Cardiac fibroblast (primary cell): ENCODE data around the gene ZBTB20.

ENCODE experiments used
- DNase-seq, 2 donors: peaks; one replicate each; pipeline versions ENCODE4 v3.0.0 to v3.0.0-alpha.2; 2010; ENCODE audit warnings: low read depth in 2 of 2
- H3K4me3 ChIP-seq, 2 donors: replicated peaks in 1 of 2; 1 replicate in 1 of 2; 2 replicates in 1 of 2; pipeline ENCODE4 v1.5.1; 2011; ENCODE audit warnings: low read depth in 2 of 2, low read length in 2 of 2, mild to moderate bottlenecking in 2 of 2, moderate library complexity in 1 of 2
- TF ChIP-seq, protein P1 (sequence below): IDR thresholded peaks from one replicate; pipeline ENCODE4 v1.5.1; 2011; ENCODE audit warnings: low read depth, mild to moderate bottlenecking, low read length, inconsistent platforms

The ZBTB20 gene

DNA sequence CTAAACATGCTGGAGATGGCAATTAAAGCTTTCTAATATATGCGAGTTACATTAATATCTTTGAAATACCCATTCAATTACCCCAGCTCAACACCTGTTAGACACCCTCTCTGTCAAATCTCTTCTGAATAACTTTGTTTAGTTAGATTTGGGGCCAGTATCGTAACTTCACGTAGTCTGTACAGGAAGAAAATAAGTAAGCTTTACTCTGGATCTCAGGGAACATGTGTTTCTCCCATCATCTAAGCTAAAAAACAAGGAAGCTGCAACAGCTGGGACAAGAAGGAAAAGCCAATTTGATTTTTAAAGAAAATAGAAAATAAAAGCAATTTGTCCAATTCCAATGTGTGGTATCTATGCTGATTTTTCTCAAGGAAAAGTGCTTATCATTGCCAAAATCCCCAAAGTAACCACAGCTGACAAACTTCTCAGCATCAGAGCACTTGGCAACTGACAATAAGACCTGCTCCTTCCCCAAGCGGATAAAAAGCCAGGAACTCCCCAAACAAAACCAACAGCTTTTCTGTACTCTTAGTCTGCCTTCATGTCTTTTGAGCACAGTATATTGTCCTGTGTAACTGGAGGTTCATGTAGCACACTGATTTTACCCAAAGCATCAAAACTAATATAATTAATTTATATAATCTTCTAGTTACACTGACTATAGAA, 279.1 kb downstream of the ZBTB20 start:
- TF ChIP-seq, protein P1, sequence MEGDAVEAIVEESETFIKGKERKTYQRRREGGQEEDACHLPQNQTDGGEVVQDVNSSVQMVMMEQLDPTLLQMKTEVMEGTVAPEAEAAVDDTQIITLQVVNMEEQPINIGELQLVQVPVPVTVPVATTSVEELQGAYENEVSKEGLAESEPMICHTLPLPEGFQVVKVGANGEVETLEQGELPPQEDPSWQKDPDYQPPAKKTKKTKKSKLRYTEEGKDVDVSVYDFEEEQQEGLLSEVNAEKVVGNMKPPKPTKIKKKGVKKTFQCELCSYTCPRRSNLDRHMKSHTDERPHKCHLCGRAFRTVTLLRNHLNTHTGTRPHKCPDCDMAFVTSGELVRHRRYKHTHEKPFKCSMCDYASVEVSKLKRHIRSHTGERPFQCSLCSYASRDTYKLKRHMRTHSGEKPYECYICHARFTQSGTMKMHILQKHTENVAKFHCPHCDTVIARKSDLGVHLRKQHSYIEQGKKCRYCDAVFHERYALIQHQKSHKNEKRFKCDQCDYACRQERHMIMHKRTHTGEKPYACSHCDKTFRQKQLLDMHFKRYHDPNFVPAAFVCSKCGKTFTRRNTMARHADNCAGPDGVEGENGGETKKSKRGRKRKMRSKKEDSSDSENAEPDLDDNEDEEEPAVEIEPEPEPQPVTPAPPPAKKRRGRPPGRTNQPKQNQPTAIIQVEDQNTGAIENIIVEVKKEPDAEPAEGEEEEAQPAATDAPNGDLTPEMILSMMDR: no peak
- no peak for DNase-seq
- H3K4me3 ChIP-seq: no peak overlapping the region

DNA sequence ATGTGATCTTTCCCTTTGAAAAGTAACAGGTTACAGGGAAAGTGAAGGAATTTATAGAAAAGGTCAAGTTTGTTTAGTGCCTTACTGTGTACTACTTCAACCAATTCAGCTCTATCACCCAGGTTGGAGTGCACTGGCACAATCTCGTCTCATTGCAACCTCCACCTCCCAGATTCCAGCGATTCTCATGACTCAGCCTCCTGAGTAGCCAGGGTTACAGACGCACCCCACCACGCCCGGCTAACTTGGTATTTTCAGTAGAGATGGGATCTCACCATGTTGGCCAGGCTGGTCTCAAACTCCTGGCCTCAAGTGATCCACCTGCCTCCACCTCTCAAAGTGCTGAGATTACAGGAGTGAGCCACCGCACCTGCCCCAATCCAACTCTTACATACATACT, 279.7 kb downstream of the ZBTB20 start:
- H3K4me3 ChIP-seq: no peak overlapping the region
- DNase-seq: no peak
- TF ChIP-seq, protein P1: no peak

DNA sequence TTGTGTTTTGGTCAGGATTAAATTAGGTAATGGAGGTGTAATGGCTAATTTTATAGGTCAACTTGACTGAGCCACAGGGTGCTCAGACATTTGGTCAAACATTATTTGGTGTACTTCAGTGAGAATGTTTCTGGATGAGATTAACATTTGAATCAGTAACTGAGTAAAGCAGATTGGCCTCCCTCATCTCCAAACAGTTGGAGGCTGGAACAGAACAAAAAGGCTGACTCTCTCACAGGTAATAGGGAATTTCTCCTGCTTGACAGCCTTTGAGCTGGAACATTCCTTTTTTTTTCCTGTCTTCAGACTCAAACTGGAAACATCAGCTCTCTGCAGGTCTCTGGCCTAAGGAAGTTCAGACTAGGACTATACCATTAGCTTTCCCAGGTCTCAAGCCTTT, 280.7 kb downstream of the ZBTB20 start:
- TF ChIP-seq, protein P1: no peak
- no peak overlapping the region for H3K4me3 ChIP-seq
- DNase-seq: no peak

DNA sequence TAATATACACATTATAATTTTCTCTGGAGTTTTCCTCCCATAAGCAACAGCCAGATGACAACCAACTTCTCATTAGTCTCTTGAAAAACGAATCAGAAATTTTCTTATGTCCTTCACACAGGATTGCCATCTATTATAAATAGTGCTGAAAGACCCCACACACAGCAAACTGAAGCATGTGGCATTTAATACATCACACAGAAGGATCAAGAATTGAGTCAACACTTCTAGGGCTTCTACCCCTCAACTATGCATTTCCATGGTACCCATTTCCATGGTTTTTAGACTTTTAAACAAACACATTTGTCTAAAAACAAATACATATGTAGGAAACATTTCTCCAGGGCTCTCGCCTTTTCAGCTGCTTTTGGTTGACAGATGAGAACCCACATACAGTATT, 282.1 kb downstream of the ZBTB20 start:
- DNase-seq: no peak
- TF ChIP-seq, protein P1: no peak
- H3K4me3 ChIP-seq: no peak overlapping the region

DNA sequence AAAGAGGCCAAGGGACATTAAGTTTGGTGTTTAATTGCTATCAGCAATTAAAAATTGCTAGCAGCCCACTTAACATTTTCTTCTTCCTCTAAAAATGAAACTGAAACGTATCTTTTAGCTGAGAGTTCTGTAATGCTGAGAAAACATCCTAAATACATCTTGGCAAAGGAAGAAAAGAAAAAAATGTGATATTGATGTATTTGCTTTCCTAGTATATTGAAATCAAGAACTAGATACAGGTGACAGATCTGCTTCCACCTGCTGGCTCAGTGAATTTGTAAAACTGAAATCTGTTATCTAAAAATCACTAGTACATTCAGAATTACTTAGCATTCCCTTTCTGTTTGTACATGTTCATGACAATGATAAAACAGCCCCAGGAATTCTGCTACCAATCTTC, 283.2 kb downstream of the ZBTB20 start:
- TF ChIP-seq, protein P1: no peak
- no peak overlapping the region for H3K4me3 ChIP-seq
- DNase-seq: no peak

DNA sequence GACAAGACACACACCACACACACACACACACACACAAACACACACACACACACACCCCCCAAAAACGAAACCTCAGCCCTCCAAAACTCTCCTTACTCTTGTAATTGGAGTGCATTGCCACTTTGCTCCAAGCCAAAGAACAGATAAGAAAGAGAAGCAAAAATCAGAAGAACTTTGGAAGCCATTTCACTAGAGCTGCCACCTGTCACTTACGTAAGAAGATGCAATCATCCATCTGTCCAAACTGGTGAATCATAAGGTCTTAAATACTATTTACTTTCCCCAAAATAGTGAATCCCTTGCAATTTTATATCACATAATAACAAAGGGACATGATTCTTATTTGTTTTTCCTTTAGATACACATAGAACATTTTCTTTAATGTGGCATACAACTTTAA, 285.4 kb downstream of the ZBTB20 start:
- TF ChIP-seq, protein P1: no peak
- H3K4me3 ChIP-seq: no peak overlapping the region
- DNase-seq: no peak

DNA sequence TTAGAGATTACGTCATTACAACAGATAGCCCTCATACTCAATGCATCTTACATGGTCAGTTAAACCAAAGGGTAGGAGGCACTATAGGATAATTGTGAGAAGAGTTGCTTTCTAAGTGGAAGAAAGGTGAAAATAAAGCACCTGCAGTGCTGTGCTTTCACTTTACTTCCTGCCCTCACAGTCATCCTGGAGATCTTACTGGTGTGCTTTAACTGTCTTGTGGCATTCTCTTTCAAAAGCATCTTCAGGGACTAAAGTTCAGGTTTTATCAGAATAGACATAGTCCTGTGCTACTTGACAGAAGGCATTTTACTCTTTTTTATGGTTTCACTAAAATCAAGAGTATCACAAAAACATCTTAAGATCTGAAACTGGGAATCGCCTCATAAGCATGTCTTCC, 286.6 kb downstream of the ZBTB20 start:
- TF ChIP-seq, protein P1: no peak
- no peak for DNase-seq
- H3K4me3 ChIP-seq: no peak overlapping the region
